ENCODE data around the gene ADAMTSL1.

GRCh38 chr9:18594837-18595236 is 120.9 kb downstream of the ADAMTSL1 start:
- TF ChIP-seq CTCF (IDR thresholded peaks at IDR 0.05; ENCODE audit: control extremely low read depth in 1 of 3, insufficient read depth in 1 of 3, low read depth in 1 of 3, low read length in 3 of 3): no peak
- no peak for TF ChIP-seq RBBP5 (IDR thresholded peaks at IDR 0.05; ENCODE audit: borderline replicate concordance, low read depth, low read length)
- TF ChIP-seq ZNF274 (IDR thresholded peaks at IDR 0.05; ENCODE audit: borderline replicate concordance, extremely low read depth, low read length): no peak
- TF ChIP-seq TAF1 (IDR thresholded peaks at IDR 0.05; ENCODE audit: low read depth, low read length): no peak
- TF ChIP-seq E2F6 (IDR thresholded peaks at IDR 0.05): no peak
- TF ChIP-seq CEBPB (IDR thresholded peaks at IDR 0.05; ENCODE audit: low read depth, low read length): no peak
- no peak for TF ChIP-seq KDM1A (IDR thresholded peaks at IDR 0.05; ENCODE audit: borderline replicate concordance, low read length)
- no peak for TF ChIP-seq POLR2AphosphoS5 (IDR thresholded peaks at IDR 0.05; ENCODE audit: low read depth, low read length)
- no peak for TF ChIP-seq GTF2F1 (IDR thresholded peaks at IDR 0.05; ENCODE audit: borderline replicate concordance, low read depth, low read length)

Measured in H1 (cell line).